HepG2 (cell line): Measurements from ENCODE around the gene MAGI1. TPM values are rescaled to one million over a fixed set of nuclear protein-coding genes. Genes with fewer than 3 reads are reported as not detected.

Source experiments
- CC2D1A ChIP-seq: sonication (generic); formaldehyde crosslinking; IDR thresholded peaks from 2 replicates; pipeline ENCODE4 v1.8.1; 2023; ENCODE audit warnings: mild to moderate bottlenecking, missing genetic modification reagents
- FOXA1 ChIP-seq, 2 experiments: fragments of 450-650 bp in 1 of 2; sonication (generic) in 1 of 2; formaldehyde crosslinking in 1 of 2; IDR thresholded peaks; 2 replicates each; pipeline versions ENCODE4 v1.4.0 to v1.6.1; 2016 to 2020; ENCODE audit warnings: missing genetic modification reagents in 1 of 2
- GABPA ChIP-seq, 2 experiments: IDR thresholded peaks; 2 replicates each; pipeline ENCODE4 v1.6.1; 2011 to 2016; ENCODE audit warnings: low read depth in 2 of 2, low read length in 1 of 2, missing biosample characterization in 1 of 2, missing genetic modification characterization in 1 of 2
- GLI4 ChIP-seq: sonication (generic); formaldehyde crosslinking; IDR thresholded peaks from 2 replicates; pipeline ENCODE4 v1.5.1; 2020; ENCODE audit warnings: missing genetic modification reagents, mild to moderate bottlenecking, moderate library complexity, borderline replicate concordance
- KLF9 ChIP-seq: IDR thresholded peaks from 2 replicates; pipeline ENCODE4 v1.6.1; 2016; ENCODE audit warnings: low read depth
- MIXL1 ChIP-seq: IDR thresholded peaks from 2 replicates; pipeline ENCODE4 v1.6.1; 2016
- NCOA5 ChIP-seq: sonication (generic); formaldehyde crosslinking; IDR thresholded peaks from 2 replicates; pipeline ENCODE4 v1.4.0; 2020; ENCODE audit warnings: missing genetic modification reagents
- NFE2L2 ChIP-seq: fragments of 150-350 bp; IDR thresholded peaks from 2 replicates; pipeline ENCODE4 v1.6.1; 2014; ENCODE audit warnings: low read length
- SMC3 ChIP-seq: IDR thresholded peaks from 2 replicates; pipeline ENCODE4 v1.6.1; 2011; ENCODE audit warnings: low read length, improper control_type of control experiment
- SOX6 ChIP-seq, 2 experiments: fragments of 450-650 bp in 1 of 2; sonication (generic) in 1 of 2; formaldehyde crosslinking in 1 of 2; IDR thresholded peaks; 2 replicates each; pipeline versions ENCODE4 v1.4.0 to v1.6.1; 2017 to 2020; ENCODE audit warnings: antibody characterized with exemption in 1 of 2, mild to moderate bottlenecking in 1 of 2, missing genetic modification reagents in 1 of 2
- SP4 ChIP-seq: sonication (generic); formaldehyde crosslinking; IDR thresholded peaks from 2 replicates; pipeline ENCODE4 v1.8.1; 2023; ENCODE audit warnings: mild to moderate bottlenecking, missing genetic modification reagents
- TBL1XR1 ChIP-seq: fragments of 150-350 bp; IDR thresholded peaks from 2 replicates; pipeline ENCODE4 v1.6.1; 2014; ENCODE audit warnings: borderline replicate concordance, low read length; ENCODE audit not compliant: partially characterized antibody
- THAP11 ChIP-seq: IDR thresholded peaks from 2 replicates; pipeline ENCODE4 v1.6.1; 2016; ENCODE audit warnings: missing biosample characterization, missing genetic modification reagents
- TOE1 ChIP-seq: sonication (generic); formaldehyde crosslinking; IDR thresholded peaks from 2 replicates; pipeline ENCODE4 v1.4.0; 2020; ENCODE audit warnings: mild to moderate bottlenecking, missing genetic modification reagents
- WIZ ChIP-seq: sonication (generic); formaldehyde crosslinking; IDR thresholded peaks from 2 replicates; pipeline ENCODE4 v1.5.1; 2020; ENCODE audit warnings: mild to moderate bottlenecking, missing genetic modification reagents
- ZFP36L2 ChIP-seq: sonication (generic); formaldehyde crosslinking; IDR thresholded peaks from 2 replicates; pipeline ENCODE4 v1.4.0; 2020; ENCODE audit warnings: missing genetic modification reagents
- ZNF180 ChIP-seq: sonication (generic); formaldehyde crosslinking; IDR thresholded peaks from 2 replicates; pipeline ENCODE4 v1.4.0; 2020; ENCODE audit warnings: low read depth, missing genetic modification reagents, borderline replicate concordance
- ZNF552 ChIP-seq: sonication (generic); formaldehyde crosslinking; IDR thresholded peaks from 2 replicates; pipeline ENCODE4 v1.9.0; 2022; ENCODE audit warnings: missing genetic modification reagents, mild to moderate bottlenecking, borderline replicate concordance
- ZNF709 ChIP-seq: sonication (generic); formaldehyde crosslinking; IDR thresholded peaks from 2 replicates; pipeline ENCODE4 v1.5.0; 2020; ENCODE audit warnings: mild to moderate bottlenecking, missing genetic modification reagents
- ZNF781 ChIP-seq: sonication (generic); formaldehyde crosslinking; IDR thresholded peaks from 2 replicates; pipeline ENCODE4 v1.5.1; 2020; ENCODE audit warnings: borderline replicate concordance, mild to moderate bottlenecking, missing genetic modification reagents; ENCODE audit errors: not compliant biosample characterization
- ZSCAN21 ChIP-seq: sonication (generic); formaldehyde crosslinking; IDR thresholded peaks from 2 replicates; pipeline ENCODE4 v1.8.0; 2022; ENCODE audit warnings: mild to moderate bottlenecking, missing genetic modification reagents, moderate library complexity, borderline replicate concordance
- polyA plus RNA-seq, 8 experiments: library from polyadenylated mRNA; depleted of rRNA in 3 of 8; stranded (reverse) in 7 of 8; unstranded in 1 of 8; fragments of >200 nt; fragmentation: Illumina TruSeq in 4 of 8; extraction: Trizol in 4 of 8; gene quantifications; 2 replicates each; pipeline versions ENCODE4 v1.2.1 to v1.2.3, GENCODE V29; 2011 to 2016; ENCODE audit warnings: low read depth in 4 of 8, missing spikeins in 1 of 8, mixed read lengths in 1 of 8; ENCODE audit not compliant: insufficient read depth in 1 of 8
- total RNA-seq, 5 experiments: library from RNA; depleted of rRNA; stranded (reverse); fragments of >200 nt; fragmentation: Illumina TruSeq; extraction: Trizol; gene quantifications; 2 replicates each; pipeline ENCODE4 v1.2.3, GENCODE V29; 2016; ENCODE audit warnings: low read depth in 1 of 5
- TF ChIP-seq, protein P1 (sequence below): sonication (generic); formaldehyde crosslinking; IDR thresholded peaks from 2 replicates; pipeline ENCODE4 v1.4.0; 2020; ENCODE audit warnings: low read depth, mild to moderate bottlenecking, missing genetic modification reagents
- TF ChIP-seq, protein P2 (sequence below): IDR thresholded peaks from 2 replicates; pipeline ENCODE4 v1.6.1; 2016; ENCODE audit warnings: control low read depth
- TF ChIP-seq, protein P3 (sequence below): sonication (generic); formaldehyde crosslinking; IDR thresholded peaks from 2 replicates; pipeline ENCODE4 v1.4.0; 2020; ENCODE audit warnings: missing genetic modification reagents
- TF ChIP-seq, protein P4 (sequence below): sonication (generic); formaldehyde crosslinking; IDR thresholded peaks from 2 replicates; pipeline ENCODE4 v1.4.0; 2020; ENCODE audit warnings: mild to moderate bottlenecking, missing genetic modification reagents, borderline replicate concordance

MAGI1 gene
- total and polyA plus RNA-seq, 2 of the 13 experiments (the other 11 are each of a cell fraction or from before 2014, with no cell fraction given) = 22.2 to 26.0 TPM

DNA sequence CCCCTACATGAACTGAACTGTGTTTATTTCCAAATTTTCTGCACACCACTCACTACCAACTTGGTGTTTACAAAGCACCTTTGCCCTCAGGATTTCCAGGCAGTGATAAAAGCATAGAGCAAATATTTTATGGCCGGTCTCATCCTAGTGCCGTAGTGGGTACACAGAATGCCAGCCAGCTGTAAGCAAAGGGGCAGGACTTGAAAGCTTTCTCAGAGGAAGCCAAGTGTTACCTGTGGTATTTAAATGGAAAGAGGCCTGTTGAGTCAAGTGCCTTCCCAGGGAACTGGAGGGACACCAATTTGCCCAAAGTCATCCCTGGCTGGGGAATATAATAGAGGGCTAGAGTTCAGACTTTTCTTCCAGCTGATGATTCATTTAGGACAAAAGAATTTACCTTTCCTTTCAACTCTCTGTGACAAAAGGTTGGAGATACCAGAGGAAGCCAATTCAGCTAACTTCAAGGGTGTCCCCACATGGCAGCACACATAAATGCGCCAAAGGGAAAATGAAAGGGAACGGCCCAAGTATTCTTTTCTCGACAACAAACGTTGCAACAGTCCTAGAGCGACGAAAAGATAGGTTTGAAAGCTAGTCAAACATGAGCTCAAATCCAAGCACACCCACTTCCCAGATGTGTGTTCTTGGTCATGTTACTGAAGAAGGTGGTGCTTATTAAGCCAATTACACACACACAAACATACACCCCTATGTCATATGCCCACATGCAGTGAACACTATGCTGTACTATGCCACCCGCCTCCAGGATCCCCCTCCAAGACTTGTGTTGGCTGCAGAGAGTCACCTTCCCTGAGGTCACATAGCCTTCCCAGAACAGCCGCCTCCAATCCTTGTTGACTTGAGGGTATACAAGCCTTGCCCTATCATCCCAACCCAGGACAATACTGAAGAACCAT is 27.7 kb downstream of the MAGI1 start (continued):
- TF ChIP-seq GLI4 (no peak), FOXA1 (IDR thresholded peaks at IDR 0.05) (no peak), FOXA1 (CRISPR knock-in tag; IDR thresholded peaks at IDR 0.05) (0 out of 2 replicates have a peak, but pooled peaks have one; percentile 32), ZSCAN21 (CRISPR knock-in tag) (no peak), NCOA5 (no peak), MIXL1 (CRISPR knock-in tag) (no peak), ZNF781 (CRISPR knock-in tag) (no peak), TOE1 (CRISPR knock-in tag) (no peak), ZNF552 (CRISPR knock-in tag) (no peak), ZNF709 (CRISPR knock-in tag) (no peak), SOX6 (IDR thresholded peaks at IDR 0.05) (no peak), SOX6 (CRISPR knock-in tag; IDR thresholded peaks at IDR 0.05) (no peak), ZFP36L2 (CRISPR knock-in tag) (no peak), CC2D1A (CRISPR knock-in tag) (no peak), TBL1XR1 (no peak), SP4 (no peak), THAP11 (no peak), GABPA (IDR thresholded peaks at IDR 0.05; ENCODE audit: low read depth, low read length) (no peak), GABPA (CRISPR knock-in tag; IDR thresholded peaks at IDR 0.05; ENCODE audit: low read depth) (no peak), KLF9 (no peak), SMC3 (no peak), ZNF180 (CRISPR knock-in tag) (no peak), NFE2L2 (no peak), WIZ (CRISPR knock-in tag) (no peak)
- TF ChIP-seq, protein P1, sequence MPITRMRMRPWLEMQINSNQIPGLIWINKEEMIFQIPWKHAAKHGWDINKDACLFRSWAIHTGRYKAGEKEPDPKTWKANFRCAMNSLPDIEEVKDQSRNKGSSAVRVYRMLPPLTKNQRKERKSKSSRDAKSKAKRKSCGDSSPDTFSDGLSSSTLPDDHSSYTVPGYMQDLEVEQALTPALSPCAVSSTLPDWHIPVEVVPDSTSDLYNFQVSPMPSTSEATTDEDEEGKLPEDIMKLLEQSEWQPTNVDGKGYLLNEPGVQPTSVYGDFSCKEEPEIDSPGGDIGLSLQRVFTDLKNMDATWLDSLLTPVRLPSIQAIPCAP (CRISPR knock-in tag) = no peak
- TF ChIP-seq, protein P2, sequence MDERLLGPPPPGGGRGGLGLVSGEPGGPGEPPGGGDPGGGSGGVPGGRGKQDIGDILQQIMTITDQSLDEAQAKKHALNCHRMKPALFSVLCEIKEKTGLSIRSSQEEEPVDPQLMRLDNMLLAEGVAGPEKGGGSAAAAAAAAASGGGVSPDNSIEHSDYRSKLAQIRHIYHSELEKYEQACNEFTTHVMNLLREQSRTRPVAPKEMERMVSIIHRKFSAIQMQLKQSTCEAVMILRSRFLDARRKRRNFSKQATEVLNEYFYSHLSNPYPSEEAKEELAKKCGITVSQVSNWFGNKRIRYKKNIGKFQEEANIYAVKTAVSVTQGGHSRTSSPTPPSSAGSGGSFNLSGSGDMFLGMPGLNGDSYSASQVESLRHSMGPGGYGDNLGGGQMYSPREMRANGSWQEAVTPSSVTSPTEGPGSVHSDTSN (CRISPR knock-in tag) = no peak
- TF ChIP-seq, protein P3, sequence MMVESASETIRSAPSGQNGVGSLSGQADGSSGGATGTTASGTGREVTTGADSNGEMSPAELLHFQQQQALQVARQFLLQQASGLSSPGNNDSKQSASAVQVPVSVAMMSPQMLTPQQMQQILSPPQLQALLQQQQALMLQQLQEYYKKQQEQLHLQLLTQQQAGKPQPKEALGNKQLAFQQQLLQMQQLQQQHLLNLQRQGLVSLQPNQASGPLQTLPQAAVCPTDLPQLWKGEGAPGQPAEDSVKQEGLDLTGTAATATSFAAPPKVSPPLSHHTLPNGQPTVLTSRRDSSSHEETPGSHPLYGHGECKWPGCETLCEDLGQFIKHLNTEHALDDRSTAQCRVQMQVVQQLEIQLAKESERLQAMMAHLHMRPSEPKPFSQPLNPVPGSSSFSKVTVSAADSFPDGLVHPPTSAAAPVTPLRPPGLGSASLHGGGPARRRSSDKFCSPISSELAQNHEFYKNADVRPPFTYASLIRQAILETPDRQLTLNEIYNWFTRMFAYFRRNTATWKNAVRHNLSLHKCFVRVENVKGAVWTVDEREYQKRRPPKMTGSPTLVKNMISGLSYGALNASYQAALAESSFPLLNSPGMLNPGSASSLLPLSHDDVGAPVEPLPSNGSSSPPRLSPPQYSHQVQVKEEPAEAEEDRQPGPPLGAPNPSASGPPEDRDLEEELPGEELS (CRISPR knock-in tag) = 0 out of 2 replicates have a peak, but pooled peaks have one; percentile 29
- TF ChIP-seq, protein P4, sequence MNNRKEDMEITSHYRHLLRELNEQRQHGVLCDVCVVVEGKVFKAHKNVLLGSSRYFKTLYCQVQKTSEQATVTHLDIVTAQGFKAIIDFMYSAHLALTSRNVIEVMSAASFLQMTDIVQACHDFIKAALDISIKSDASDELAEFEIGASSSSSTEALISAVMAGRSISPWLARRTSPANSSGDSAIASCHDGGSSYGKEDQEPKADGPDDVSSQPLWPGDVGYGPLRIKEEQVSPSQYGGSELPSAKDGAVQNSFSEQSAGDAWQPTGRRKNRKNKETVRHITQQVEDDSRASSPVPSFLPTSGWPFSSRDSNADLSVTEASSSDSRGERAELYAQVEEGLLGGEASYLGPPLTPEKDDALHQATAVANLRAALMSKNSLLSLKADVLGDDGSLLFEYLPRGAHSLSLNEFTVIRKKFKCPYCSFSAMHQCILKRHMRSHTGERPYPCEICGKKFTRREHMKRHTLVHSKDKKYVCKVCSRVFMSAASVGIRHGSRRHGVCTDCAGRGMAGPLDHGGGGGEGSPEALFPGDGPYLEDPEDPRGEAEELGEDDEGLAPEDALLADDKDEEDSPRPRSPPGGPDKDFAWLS = no peak
